GM19372 (cell line): ENCODE results near the gene ZNF19.

Experiments
- ATAC-seq: cut with Tn5 transposase; IDR thresholded peaks from one replicate; pipeline ENCODE4 v1.9.1; 2021; ENCODE audit warnings: mild to moderate bottlenecking, low read depth, moderate library complexity; ENCODE audit not compliant: unreplicated experiment

The ZNF19 gene

GRCh38 chr16:71491054-71491453 lies 1.9 kb upstream of the ZNF19 start:
- no peak for ATAC-seq

- no peak for ATAC-seq
Observed at GRCh38 chr16:71490361-71490760, 1.2 kb upstream of the ZNF19 start.

DNA sequence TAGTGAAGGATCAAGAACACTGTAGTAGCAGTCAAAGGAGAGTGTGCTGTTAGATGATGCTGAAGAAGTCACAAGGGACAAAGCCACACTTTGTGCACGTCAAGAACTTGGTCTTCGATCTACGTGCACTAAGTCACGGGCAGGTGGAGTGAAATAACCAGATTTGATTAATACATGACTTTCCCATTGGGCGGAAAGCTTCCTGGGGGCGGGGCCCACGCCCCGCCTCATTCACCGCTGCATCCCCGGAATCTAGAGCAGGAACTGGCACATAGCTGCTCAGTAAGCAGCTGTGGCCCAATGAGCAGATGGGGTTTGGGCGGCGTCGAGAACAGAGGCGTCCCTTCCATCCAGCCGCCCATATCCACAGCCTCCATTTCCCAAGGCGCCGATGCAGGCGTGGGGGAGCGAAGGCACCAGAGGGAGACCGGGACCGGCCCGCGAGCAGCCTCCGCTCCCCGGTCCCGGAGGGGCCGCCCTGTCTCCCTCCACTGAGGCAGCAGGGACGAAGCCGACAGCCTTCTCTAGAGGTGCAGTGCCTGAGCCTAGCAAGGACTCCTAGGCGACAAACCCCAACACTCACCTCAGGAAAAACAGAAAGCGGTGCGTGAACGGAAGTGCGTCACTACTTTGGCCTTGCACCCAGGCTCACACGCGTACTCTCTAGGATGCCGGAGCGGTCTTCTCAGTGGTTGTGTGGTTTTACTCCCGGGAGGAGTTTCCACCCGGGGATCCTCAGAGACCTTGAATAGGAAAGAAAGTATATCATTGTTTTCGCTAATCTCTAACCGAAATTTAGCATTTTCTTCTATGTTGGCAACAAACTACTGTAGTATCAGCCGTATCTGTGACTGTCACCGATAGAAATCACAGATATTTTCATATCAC lies 4.9 kb downstream of the ZNF19 start:
- ATAC-seq = peak; percentile 85

- ATAC-seq = no peak
Observed at GRCh38 chr16:71482569-71482968, 6.6 kb downstream of the ZNF19 start.

DNA sequence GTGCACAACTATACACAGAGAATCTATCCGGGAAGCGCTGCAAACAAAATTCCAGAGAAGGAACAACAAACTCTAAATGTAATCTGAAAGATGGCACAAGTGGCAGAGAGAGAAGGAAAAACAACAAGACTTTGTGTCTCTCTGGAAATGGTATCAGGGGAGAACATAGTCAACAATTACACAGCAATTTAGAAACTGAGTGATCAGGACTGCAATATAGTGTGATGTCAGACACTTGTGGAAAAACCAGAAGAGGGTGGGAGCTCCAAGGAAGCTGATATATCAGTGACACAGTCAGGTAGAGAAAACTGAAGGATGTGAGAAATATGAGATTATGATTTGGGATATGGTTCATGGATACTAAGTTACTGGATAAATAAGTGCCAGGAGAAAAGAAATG lies 8.2 kb downstream of the ZNF19 start:
- ATAC-seq = no peak

GRCh38 chr16:71479420-71479819 lies 9.7 kb downstream of the ZNF19 start:
- no peak for ATAC-seq

DNA sequence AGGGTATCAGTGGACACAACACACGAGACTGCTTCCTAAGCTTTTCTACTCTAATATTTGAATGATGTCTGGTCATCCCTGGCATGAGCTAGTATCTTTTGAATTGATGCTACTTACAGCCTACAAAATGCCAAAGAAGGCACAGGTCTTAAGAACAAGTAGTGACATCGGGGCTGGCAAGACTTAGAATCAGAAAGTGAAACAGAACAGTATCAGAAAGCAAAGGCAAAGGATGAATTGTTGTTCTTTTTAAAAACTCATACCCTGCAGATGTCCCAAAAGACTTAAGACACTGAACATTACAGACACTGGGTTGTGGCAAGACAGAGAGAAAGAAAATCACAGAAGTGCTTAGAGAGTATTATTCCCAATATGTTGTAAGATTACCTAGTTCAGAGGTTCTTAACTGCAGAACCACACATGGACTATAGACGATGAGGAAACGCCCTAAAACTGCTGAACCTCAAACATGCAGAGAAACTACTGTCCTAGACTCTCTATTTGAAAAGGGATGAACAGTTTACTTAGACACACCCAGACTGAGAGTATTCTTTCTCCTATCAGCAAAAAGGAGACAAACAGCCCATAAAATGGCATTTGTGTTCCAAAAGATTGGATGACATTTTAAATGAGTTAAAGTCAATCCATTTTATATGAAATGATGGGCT lies 12.5 kb downstream of the ZNF19 start:
- no peak for ATAC-seq

DNA sequence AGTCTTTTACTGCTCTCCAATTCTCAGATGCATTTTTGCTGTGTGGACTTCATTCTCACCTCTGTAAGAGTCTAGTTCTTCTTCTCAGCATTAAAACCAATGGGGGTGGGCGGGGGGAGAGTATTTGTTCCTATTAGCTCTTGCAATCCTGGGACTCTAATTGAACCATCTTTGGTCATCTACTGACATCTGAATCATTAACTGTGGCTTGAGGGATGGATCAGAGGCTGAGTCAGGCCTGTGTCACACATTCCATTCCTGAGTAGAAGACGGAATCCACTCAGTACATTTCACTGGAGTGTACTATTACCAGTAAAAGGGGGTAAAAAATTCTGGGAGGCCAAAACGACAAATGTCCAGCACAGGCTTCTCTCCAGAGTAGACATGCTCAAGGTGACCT lies 14.3 kb downstream of the ZNF19 start:
- no peak for ATAC-seq

DNA sequence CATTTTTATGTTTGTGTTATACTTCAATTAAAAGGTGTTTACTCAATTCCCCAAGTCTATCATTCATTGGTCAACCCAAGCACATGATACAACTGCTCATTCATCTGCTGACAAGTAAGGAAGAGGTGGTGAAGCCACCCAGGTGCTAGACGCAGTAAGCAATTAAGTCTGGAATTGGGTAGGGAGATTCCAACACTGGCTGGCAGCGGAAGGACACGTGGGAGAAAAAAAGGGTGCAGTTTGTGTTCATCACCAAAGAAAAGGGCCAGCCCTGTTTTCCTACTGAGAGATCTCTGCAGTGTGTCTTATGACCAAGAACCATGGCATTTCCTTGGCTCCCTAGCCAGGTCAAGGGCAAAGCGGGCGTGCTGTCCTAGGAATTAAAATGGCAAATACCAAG lies 15.2 kb downstream of the ZNF19 start:
- ATAC-seq = no peak

- ATAC-seq = no peak
Observed at GRCh38 chr16:71472931-71473330, 16.2 kb downstream of the ZNF19 start.

DNA sequence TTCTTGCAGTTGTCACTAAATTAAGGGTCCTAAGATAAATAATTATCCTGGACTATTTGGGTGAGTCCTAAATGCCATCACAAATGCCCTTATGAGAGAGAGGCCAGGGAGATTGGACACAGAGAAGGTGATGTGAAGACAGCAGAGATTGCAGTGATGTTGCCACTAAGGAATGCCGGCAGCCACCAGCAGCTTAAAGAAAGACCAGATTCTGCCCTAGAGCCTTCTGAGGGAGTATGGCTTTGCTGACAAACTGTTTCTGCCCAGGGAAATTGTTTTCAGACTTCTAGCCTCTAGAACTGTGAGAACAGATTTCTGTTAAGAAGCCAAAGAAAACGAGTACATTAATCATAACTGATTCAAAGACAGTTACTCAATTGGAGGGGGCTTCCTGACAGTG lies 17.1 kb downstream of the ZNF19 start:
- no peak for ATAC-seq

- ATAC-seq = no peak
Observed at GRCh38 chr16:71467810-71468209, 21.3 kb downstream of the ZNF19 start.

- no peak for ATAC-seq
Observed at GRCh38 chr16:71464231-71464630, 24.9 kb downstream of the ZNF19 start.

GRCh38 chr16:71461686-71462648 lies 27.2 kb downstream of the ZNF19 start, which contains the start of gene ZNF23:
Gene ZNF23, minus strand, starts transcription at chr16:71462247. Its CDS starts 5,451 bp downstream, at chr16:71456796.
- ATAC-seq = peak; percentile 98

GRCh38 chr16:71460941-71461340 lies 28.2 kb downstream of the ZNF19 start:
- no peak for ATAC-seq

DNA sequence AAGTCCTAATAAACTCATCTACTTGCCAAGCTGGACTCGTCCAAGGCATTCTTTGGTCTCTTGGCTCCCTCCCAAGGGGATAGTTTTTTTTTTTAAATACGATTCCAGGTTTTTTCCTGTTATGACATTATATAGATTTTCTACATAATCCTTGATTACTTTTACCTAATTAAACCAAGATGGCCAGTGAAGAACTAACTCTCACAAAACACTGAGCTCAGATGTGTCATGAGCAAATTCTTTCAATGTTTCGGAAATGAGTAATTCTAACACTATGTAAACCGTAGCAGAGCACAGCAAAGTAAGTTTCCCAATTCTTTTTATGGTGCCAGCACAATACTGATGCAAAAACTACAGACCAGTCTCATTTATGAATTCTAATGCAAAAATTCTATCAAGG lies 28.9 kb downstream of the ZNF19 start:
- no peak for ATAC-seq

DNA sequence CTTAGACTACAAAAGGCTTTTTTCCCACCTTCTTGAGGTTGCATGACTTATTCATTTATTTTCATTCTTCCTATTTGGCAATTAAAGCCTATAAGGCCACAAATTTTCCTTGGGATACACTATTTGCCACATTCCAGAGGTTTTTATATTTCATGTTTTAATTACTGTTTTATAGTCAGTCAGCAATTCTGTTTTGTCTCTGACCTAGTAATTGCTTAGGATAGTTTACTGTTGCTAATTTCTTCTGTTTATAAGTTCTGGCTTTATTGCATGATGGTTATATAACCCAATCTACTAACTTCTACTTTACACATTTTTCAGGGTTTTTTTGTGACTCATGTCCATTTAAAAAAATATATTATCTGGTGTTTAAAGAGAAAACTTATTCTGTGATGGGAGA lies 29.6 kb downstream of the ZNF19 start:
- ATAC-seq = no peak

GRCh38 chr16:71456801-71457200 lies 32.3 kb downstream of the ZNF19 start:
- ATAC-seq = no peak

GRCh38 chr16:71453036-71453435 lies 36.1 kb downstream of the ZNF19 start:
- no peak for ATAC-seq

- no peak for ATAC-seq
Observed at GRCh38 chr16:71449020-71449419, 40.1 kb downstream of the ZNF19 start.
